Spleen (tissue), 7 donors: Measurements from ENCODE around the gene PARD3B.

Experiments used
- POLR2A ChIP-seq, 3 donors: fragments of 450-650 bp; IDR thresholded peaks; one replicate each; pipeline ENCODE4 v1.5.1; 2017; ENCODE audit warnings: antibody characterized with exemption in 3 of 3, mild to moderate bottlenecking in 1 of 3
- POLR2AphosphoS5 ChIP-seq, 3 donors: sonication (generic); formaldehyde crosslinking; IDR thresholded peaks; one replicate each; pipeline ENCODE4 v1.5.1; 2017; ENCODE audit warnings: antibody characterized with exemption in 3 of 3
- TF ChIP-seq, protein P1 (sequence below), 11 experiments: fragments of 200-600 bp in 7 of 11; fragments of 450-650 bp in 4 of 11; sonication (generic) in 4 of 11; IDR thresholded peaks in 8 of 11; conservative IDR thresholded peaks in 3 of 11; 1 replicate in 7 of 11; 2 replicates in 4 of 11; pipeline versions ENCODE4 v1.4.0 to v1.8.0; 2016 to 2021; ENCODE audit warnings: antibody characterized with exemption in 11 of 11, inconsistent platforms in 4 of 11, mild to moderate bottlenecking in 1 of 11
- donor health status: DM: no; HTN: no; CAD: no; lungs with moderate emphysema.
- donor health status: DM: no; HTN: no; CAD: no.
- donor health status: DM: no; HTN: no; CAD: no.

DNA sequence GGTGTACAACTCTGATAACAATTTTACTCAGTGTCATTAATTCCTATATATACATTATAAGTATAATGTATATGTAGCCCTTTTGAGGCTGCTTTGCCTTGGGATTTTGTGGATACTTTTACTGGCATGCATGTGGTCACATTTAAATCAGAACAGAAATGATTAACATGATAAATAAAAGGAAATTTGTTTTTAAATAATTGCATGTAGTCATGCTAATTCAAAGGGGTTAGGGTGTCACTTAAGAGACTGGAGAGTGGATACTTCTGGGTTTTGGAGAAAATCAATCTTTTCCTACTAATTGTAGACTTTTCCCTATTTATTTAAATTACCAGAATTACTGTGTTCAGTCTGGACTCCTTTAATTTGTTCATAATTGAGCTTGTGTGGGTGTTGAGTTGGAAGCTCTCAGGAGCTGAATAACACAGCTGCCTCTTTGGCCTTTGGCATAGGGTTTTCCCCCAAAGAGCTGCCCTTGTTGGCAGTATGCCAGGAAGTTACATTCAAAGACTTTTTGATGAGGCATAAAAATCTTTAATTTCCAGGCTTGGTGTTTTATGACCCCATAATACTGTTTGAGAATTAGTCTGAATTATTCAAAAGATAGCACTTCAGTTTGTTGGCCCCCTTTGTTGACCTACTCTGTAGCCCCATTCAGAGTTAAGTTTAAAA lies 652.3 kb downstream of the PARD3B start:
- TF ChIP-seq, protein P1, sequence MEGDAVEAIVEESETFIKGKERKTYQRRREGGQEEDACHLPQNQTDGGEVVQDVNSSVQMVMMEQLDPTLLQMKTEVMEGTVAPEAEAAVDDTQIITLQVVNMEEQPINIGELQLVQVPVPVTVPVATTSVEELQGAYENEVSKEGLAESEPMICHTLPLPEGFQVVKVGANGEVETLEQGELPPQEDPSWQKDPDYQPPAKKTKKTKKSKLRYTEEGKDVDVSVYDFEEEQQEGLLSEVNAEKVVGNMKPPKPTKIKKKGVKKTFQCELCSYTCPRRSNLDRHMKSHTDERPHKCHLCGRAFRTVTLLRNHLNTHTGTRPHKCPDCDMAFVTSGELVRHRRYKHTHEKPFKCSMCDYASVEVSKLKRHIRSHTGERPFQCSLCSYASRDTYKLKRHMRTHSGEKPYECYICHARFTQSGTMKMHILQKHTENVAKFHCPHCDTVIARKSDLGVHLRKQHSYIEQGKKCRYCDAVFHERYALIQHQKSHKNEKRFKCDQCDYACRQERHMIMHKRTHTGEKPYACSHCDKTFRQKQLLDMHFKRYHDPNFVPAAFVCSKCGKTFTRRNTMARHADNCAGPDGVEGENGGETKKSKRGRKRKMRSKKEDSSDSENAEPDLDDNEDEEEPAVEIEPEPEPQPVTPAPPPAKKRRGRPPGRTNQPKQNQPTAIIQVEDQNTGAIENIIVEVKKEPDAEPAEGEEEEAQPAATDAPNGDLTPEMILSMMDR (IDR thresholded peaks at IDR 0.05 in 8 of 11, conservative IDR thresholded peaks at IDR 0.05 in 3 of 11) = no peak
- TF ChIP-seq POLR2AphosphoS5 (IDR thresholded peaks at IDR 0.05) (no peak), POLR2A (IDR thresholded peaks at IDR 0.05) (no peak)
